WTC11 (cell line): ENCODE measurements around the gene HINT3.

Experiments used
- FOXJ3 ChIP-seq: sonication (generic); formaldehyde crosslinking; IDR thresholded peaks from 2 replicates; pipeline ENCODE4 v1.9.0; 2021; ENCODE audit warnings: missing genetic modification reagents, mild to moderate bottlenecking, borderline replicate concordance
- GABPB1 ChIP-seq: sonication (generic); formaldehyde crosslinking; IDR thresholded peaks from 2 replicates; pipeline ENCODE4 v1.8.1; 2023; ENCODE audit warnings: mild to moderate bottlenecking, missing genetic modification reagents
- ZNF671 ChIP-seq: fragments of 250-450 bp; sonication (Bioruptor Pico); IDR thresholded peaks from 2 replicates; pipeline ENCODE4 v1.8.0; 2021; ENCODE audit warnings: mild to moderate bottlenecking
- TF ChIP-seq, protein P1 (sequence below): fragments of 200-600 bp; IDR thresholded peaks from 2 replicates; pipeline ENCODE4 v1.8.0; 2022; ENCODE audit warnings: antibody characterized with exemption
- TF ChIP-seq, protein P2 (sequence below): sonication (generic); formaldehyde crosslinking; IDR thresholded peaks from 2 replicates; pipeline ENCODE4 v1.8.0; 2023; ENCODE audit warnings: mild to moderate bottlenecking, missing genetic modification reagents
- TF ChIP-seq, protein P3 (sequence below): sonication (generic); formaldehyde crosslinking; IDR thresholded peaks from 2 replicates; pipeline ENCODE4 v1.8.0; 2022; ENCODE audit warnings: mild to moderate bottlenecking, missing genetic modification reagents

DNA sequence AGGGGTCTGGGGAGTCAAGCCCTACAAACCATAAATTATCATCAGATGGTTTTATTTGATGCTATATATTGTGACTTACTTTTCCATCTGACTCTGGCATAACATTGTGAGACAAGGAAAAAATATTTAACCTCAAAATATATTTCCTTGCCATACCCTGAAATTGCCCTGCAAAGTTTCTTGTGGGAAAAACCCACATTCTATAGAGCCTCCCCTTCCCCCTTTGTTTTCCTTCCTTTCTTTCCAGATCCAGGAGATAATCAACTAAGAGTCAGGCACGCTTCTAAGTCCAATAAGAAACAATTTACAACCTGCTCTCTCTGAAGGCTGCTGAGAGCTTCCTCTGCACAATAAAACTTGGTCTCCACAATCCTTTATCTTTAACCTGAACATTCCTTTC is 17.5 kb upstream of the HINT3 start:
- TF ChIP-seq, protein P1, sequence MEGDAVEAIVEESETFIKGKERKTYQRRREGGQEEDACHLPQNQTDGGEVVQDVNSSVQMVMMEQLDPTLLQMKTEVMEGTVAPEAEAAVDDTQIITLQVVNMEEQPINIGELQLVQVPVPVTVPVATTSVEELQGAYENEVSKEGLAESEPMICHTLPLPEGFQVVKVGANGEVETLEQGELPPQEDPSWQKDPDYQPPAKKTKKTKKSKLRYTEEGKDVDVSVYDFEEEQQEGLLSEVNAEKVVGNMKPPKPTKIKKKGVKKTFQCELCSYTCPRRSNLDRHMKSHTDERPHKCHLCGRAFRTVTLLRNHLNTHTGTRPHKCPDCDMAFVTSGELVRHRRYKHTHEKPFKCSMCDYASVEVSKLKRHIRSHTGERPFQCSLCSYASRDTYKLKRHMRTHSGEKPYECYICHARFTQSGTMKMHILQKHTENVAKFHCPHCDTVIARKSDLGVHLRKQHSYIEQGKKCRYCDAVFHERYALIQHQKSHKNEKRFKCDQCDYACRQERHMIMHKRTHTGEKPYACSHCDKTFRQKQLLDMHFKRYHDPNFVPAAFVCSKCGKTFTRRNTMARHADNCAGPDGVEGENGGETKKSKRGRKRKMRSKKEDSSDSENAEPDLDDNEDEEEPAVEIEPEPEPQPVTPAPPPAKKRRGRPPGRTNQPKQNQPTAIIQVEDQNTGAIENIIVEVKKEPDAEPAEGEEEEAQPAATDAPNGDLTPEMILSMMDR, result no peak
- TF ChIP-seq ZNF671 (CRISPR knock-in tag), result no peak
- no peak for TF ChIP-seq FOXJ3 (CRISPR knock-in tag)
- TF ChIP-seq GABPB1 (CRISPR knock-in tag), result no peak
- TF ChIP-seq, protein P2, sequence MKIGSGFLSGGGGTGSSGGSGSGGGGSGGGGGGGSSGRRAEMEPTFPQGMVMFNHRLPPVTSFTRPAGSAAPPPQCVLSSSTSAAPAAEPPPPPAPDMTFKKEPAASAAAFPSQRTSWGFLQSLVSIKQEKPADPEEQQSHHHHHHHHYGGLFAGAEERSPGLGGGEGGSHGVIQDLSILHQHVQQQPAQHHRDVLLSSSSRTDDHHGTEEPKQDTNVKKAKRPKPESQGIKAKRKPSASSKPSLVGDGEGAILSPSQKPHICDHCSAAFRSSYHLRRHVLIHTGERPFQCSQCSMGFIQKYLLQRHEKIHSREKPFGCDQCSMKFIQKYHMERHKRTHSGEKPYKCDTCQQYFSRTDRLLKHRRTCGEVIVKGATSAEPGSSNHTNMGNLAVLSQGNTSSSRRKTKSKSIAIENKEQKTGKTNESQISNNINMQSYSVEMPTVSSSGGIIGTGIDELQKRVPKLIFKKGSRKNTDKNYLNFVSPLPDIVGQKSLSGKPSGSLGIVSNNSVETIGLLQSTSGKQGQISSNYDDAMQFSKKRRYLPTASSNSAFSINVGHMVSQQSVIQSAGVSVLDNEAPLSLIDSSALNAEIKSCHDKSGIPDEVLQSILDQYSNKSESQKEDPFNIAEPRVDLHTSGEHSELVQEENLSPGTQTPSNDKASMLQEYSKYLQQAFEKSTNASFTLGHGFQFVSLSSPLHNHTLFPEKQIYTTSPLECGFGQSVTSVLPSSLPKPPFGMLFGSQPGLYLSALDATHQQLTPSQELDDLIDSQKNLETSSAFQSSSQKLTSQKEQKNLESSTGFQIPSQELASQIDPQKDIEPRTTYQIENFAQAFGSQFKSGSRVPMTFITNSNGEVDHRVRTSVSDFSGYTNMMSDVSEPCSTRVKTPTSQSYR (CRISPR knock-in tag), result no peak
- TF ChIP-seq, protein P3, sequence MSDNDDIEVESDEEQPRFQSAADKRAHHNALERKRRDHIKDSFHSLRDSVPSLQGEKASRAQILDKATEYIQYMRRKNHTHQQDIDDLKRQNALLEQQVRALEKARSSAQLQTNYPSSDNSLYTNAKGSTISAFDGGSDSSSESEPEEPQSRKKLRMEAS, result no peak
